Tibial nerve (tissue), 4 donors: ENCODE measurements around the gene MTG2.

Source experiments
- EP300 ChIP-seq, 2 donors: sonication (generic); formaldehyde crosslinking; IDR thresholded peaks; one replicate each; pipeline ENCODE4 v1.6.1; 2017; ENCODE audit warnings: antibody characterized with exemption in 2 of 2, mild to moderate bottlenecking in 1 of 2
- POLR2A ChIP-seq, 2 donors: fragments of 450-650 bp; IDR thresholded peaks; one replicate each; pipeline ENCODE4 v1.6.1; 2017; ENCODE audit warnings: antibody characterized with exemption in 2 of 2, mild to moderate bottlenecking in 2 of 2, moderate library complexity in 2 of 2
- TF ChIP-seq, protein P1 (sequence below), 5 experiments: fragments of 200-600 bp in 3 of 5; fragments of 450-650 bp in 2 of 5; sonication (generic) in 3 of 5; IDR thresholded peaks; one replicate each; pipeline ENCODE4 v1.5.1; 2016 to 2019; ENCODE audit warnings: antibody characterized with exemption in 5 of 5, mild to moderate bottlenecking in 3 of 5, moderate library complexity in 2 of 5

DNA sequence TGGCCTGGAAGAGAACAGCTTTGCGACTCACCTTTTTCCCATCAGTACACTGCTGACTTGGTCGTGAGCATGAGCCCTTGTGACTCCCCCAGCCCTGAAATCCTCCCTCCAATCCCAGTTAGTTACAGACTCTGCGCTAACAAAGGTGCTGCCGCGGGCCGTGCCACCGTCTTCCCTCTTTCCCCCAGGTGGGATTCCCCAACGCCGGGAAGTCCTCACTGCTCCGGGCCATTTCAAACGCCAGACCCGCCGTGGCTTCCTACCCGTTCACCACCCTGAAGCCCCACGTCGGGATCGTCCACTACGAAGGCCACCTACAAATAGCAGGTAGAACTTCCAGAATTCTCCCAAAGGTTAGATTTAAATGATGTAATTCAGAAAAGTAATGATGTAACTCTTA is 16.1 kb downstream of the MTG2 start:
- no peak for TF ChIP-seq EP300 (IDR thresholded peaks at IDR 0.05)
- TF ChIP-seq POLR2A (IDR thresholded peaks at IDR 0.05) = no peak
- TF ChIP-seq, protein P1, sequence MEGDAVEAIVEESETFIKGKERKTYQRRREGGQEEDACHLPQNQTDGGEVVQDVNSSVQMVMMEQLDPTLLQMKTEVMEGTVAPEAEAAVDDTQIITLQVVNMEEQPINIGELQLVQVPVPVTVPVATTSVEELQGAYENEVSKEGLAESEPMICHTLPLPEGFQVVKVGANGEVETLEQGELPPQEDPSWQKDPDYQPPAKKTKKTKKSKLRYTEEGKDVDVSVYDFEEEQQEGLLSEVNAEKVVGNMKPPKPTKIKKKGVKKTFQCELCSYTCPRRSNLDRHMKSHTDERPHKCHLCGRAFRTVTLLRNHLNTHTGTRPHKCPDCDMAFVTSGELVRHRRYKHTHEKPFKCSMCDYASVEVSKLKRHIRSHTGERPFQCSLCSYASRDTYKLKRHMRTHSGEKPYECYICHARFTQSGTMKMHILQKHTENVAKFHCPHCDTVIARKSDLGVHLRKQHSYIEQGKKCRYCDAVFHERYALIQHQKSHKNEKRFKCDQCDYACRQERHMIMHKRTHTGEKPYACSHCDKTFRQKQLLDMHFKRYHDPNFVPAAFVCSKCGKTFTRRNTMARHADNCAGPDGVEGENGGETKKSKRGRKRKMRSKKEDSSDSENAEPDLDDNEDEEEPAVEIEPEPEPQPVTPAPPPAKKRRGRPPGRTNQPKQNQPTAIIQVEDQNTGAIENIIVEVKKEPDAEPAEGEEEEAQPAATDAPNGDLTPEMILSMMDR (IDR thresholded peaks at IDR 0.05) = no peak
